Caco-2 (cell line): Measurements from ENCODE around the gene EFHC1. TPM values are rescaled to one million over a fixed set of nuclear protein-coding genes. Genes with fewer than 3 reads are reported as not detected.
A peak's percentile ranks its signal among the peaks of the same experiment; 100 is the strongest.

ENCODE experiments used
- BruUV-seq: library from RNA; stranded (reverse); fragments of 400-500 nt; replicated peaks from 2 replicates; lab custom pipeline; 2021; lab: Mats Ljungman, UMichigan
- CTCF ChIA-PET: fragments of 300-600 bp; sonication (Branson Sonifier 250); formaldehyde crosslinking; loops from one replicate; lab custom pipeline; 2022; ENCODE audit warnings: antibody characterized with exemption; lab: Charles Lee
- POLR2A ChIA-PET: fragments of 300-600 bp; sonication (Branson Sonifier 250); formaldehyde crosslinking; loops from one replicate; lab custom pipeline; 2022; ENCODE audit warnings: antibody characterized with exemption; lab: Charles Lee
- DNase-seq, 2 experiments: peaks; one replicate each; pipeline versions ENCODE4 v3.0.0 to v3.0.0-alpha.2; 2020 to 2022
- H3K27me3 ChIP-seq: replicated peaks from 2 replicates; pipeline ENCODE4 v1.6.0; 2011; ENCODE audit warnings: low read length; ENCODE audit not compliant: control insufficient read depth, insufficient read depth
- H3K36me3 ChIP-seq: 2 replicates; pipeline ENCODE4 v1.5.1; 2011; ENCODE audit warnings: low read length; ENCODE audit not compliant: control insufficient read depth, insufficient read depth
- H3K4me1 ChIP-seq: fragments of 250-450 bp; sonication (Bioruptor Pico); 2 replicates; pipeline ENCODE4 v1.5.1; 2020; ENCODE audit warnings: mild to moderate bottlenecking
- H3K4me3 ChIP-seq: 2 replicates; pipeline ENCODE4 v1.5.1; 2011; ENCODE audit warnings: low read depth, mild to moderate bottlenecking, control low read depth, low read length
- H3K9me3 ChIP-seq: fragments of 250-450 bp; sonication (Bioruptor Pico); 2 replicates; pipeline ENCODE4 v1.5.1; 2020; ENCODE audit warnings: mild to moderate bottlenecking, moderate library complexity
- H3K27ac Mint-ChIP-seq: one replicate; pipeline ENCODE4 v1.8.0; 2022; ENCODE audit warnings: mixed read lengths; ENCODE audit not compliant: unreplicated experiment
- H3K27me3 Mint-ChIP-seq: one replicate; pipeline ENCODE4 v1.8.0; 2022; ENCODE audit warnings: mixed read lengths; ENCODE audit not compliant: insufficient read depth, unreplicated experiment
- H3K36me3 Mint-ChIP-seq: one replicate; pipeline ENCODE4 v1.8.0; 2022; ENCODE audit warnings: mild to moderate bottlenecking, mixed read lengths; ENCODE audit not compliant: insufficient read depth, unreplicated experiment
- H3K4me1 Mint-ChIP-seq: one replicate; pipeline ENCODE4 v1.8.0; 2022; ENCODE audit warnings: low read depth, mixed read lengths; ENCODE audit not compliant: unreplicated experiment
- H3K4me3 Mint-ChIP-seq: one replicate; pipeline ENCODE4 v1.8.0; 2022; ENCODE audit warnings: mild to moderate bottlenecking, moderate library complexity, mixed read lengths; ENCODE audit not compliant: unreplicated experiment
- H3K9me3 Mint-ChIP-seq: one replicate; pipeline ENCODE4 v1.8.0; 2022; ENCODE audit warnings: mixed read lengths; ENCODE audit not compliant: unreplicated experiment
- intact Hi-C: fragments of 100-400 bp; cut with micrococcal nuclease; formaldehyde crosslinking; loops from one replicate; pipeline ENCODE4 v1.10.0; 2022; ENCODE audit not compliant: unreplicated experiment
- total RNA-seq: library from RNA; stranded (reverse); gene quantifications from 2 replicates; pipeline ENCODE4 v1.2.3, GENCODE V29; 2022
- TF ChIP-seq, protein P1 (sequence below), 2 experiments: fragments of 200-600 bp in 1 of 2; IDR thresholded peaks; 1 replicate in 1 of 2; 2 replicates in 1 of 2; pipeline versions ENCODE4 v1.5.1 to v1.8.0; 2011 to 2022; ENCODE audit warnings: antibody characterized with exemption in 1 of 2, control low read depth in 1 of 2, inconsistent platforms in 1 of 2, low read depth in 1 of 2, low read length in 1 of 2, mild to moderate bottlenecking in 1 of 2, moderate library complexity in 1 of 2; ENCODE audit not compliant: insufficient read depth in 1 of 2, severe bottlenecking in 1 of 2, unreplicated experiment in 1 of 2

Gene EFHC1
- total RNA-seq, 1 experiment from 2014 or later: 14.6 TPM

DNA sequence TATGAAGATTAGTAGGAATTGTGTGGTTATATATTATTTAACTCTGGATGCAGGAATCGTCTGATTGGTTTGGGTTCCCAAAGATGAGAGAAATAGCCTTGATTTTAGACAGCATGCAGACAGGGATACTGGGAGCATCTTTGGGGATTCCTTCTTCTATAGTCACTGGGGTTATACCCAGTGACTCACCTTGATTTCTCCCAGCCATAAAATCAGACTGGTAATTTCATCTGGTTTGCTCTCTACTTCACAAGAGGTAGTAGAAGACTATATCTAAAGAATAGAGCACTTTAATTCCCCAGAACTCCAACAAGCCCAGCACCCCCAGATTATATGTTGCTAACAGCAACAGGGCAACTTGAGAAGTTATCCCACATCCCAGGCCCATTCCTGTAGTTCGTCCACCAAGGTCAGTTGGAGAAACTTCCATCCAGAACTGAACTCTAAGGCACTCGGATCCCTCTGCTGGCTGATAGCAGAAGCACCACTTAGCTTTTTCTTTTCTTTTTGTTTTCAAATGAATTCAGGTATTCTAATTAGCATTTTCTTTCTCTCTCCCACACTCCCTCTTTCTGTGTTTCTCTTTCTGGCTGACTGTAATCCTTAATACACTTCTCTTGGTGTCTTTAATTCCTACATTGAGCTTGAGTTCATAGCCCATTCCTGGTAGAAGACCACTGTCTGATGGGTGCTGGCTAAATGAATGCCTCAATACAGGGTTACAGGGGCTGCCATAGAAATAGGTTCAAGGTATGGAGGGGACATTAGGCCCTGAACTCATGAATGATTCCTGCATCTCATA lies 20.4 kb upstream of the EFHC1 start:
- DNase-seq: peak; percentile 39 to 56
- no peak overlapping the region for H3K4me3 ChIP-seq
- H3K4me1 Mint-ChIP-seq: no peaks in the 10 kb centered on the region
- H3K4me3 Mint-ChIP-seq: no peak overlapping the region
- no peaks in the 10 kb centered on the region for H3K4me1 ChIP-seq
- peaks cover 5% of the 10 kb centered on the region for H3K36me3 Mint-ChIP-seq
- no peaks in the 10 kb centered on the region for H3K27me3 ChIP-seq
- no TSS peak for BruUV-seq
- H3K9me3 ChIP-seq: no peaks in the 10 kb centered on the region
- CTCF ChIA-PET: interaction anchor here (0.6 to 1.4 kb wide), 4 partner anchors 18 to 116 kb away, joined by 3 to 25 read pairs (median 4); partner anchors contain the start of gene MCM3
- no peaks in the 10 kb centered on the region for H3K9me3 Mint-ChIP-seq
- H3K36me3 ChIP-seq: no peaks in the 10 kb centered on the region; the same call in 1 of the 2 replicates
- no peak overlapping the region for H3K27ac Mint-ChIP-seq
- intact Hi-C loops: loop anchor here (1.0 to 5.0 kb wide), 3 partner anchors 37 to 237 kb away; partner anchors contain the start of gene PAQR8
- no peaks in the 10 kb centered on the region for H3K27me3 Mint-ChIP-seq
- TF ChIP-seq, protein P1, sequence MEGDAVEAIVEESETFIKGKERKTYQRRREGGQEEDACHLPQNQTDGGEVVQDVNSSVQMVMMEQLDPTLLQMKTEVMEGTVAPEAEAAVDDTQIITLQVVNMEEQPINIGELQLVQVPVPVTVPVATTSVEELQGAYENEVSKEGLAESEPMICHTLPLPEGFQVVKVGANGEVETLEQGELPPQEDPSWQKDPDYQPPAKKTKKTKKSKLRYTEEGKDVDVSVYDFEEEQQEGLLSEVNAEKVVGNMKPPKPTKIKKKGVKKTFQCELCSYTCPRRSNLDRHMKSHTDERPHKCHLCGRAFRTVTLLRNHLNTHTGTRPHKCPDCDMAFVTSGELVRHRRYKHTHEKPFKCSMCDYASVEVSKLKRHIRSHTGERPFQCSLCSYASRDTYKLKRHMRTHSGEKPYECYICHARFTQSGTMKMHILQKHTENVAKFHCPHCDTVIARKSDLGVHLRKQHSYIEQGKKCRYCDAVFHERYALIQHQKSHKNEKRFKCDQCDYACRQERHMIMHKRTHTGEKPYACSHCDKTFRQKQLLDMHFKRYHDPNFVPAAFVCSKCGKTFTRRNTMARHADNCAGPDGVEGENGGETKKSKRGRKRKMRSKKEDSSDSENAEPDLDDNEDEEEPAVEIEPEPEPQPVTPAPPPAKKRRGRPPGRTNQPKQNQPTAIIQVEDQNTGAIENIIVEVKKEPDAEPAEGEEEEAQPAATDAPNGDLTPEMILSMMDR (IDR thresholded peaks at IDR 0.05; ENCODE audit: insufficient read depth in 1 of 2, low read depth in 1 of 2, low read length in 1 of 2, severe bottlenecking in 1 of 2, unreplicated experiment in 1 of 2): peak; percentile 79 to 84
- POLR2A ChIA-PET: interaction anchor here (1.4 kb wide), 1 partner anchor 115 kb away, joined by 6 read pairs; the partner anchor contains the start of gene MCM3

DNA sequence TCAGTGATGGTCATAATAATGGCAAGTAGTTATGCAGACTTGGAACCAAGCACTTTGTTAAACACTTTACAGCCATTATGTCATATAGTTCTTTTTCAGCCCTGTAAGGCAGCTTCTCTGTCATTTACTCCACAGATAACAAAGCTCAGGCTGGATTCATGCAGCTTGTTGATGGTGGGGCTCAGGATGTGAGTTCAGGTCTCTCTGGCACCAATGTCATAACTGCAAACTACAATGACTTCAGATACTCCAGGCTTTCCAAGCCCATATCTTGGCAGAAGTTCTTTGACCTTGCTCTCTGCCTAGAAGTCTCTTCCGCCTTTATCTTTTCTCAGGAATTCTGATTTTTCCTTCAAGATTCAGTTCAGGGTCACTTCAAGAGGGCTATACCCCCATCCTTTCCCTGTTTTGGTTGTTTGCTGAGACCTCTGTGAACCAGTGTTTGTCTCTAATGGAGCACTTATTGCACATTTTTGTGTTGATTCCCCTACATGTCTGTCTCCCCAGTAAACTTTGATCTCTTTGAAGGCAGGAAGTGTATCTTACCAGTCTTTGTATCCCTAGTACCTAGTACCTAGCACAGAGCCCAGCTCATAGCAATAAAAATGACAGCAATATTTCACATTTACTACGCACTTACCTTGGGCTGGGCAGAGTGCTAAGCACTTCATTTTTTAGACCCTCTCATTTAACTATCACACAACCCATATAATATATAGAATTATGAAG lies 19.7 kb upstream of the EFHC1 start:
- H3K4me3 ChIP-seq: no peak overlapping the region
- H3K4me3 Mint-ChIP-seq: no peak overlapping the region
- no peak for DNase-seq
- BruUV-seq: no TSS peak
- intact Hi-C loops: no loop called here
- no peaks in the 10 kb centered on the region for H3K27me3 Mint-ChIP-seq
- ChIA-PET POLR2A (interaction anchor here (0.6 to 1.4 kb wide), 2 partner anchors 116 kb away, joined by 3 to 6 read pairs; partner anchors contain the start of gene MCM3), CTCF (interaction anchor here (1.0 to 1.4 kb wide), 3 partner anchors 17 to 115 kb away, joined by 3 to 25 read pairs (median 4); partner anchors contain the start of gene MCM3)
- no peaks in the 10 kb centered on the region for H3K9me3 ChIP-seq
- no peaks in the 10 kb centered on the region; the same call in 1 of the 2 replicates for H3K36me3 ChIP-seq
- no peaks in the 10 kb centered on the region for H3K27me3 ChIP-seq
- no peaks in the 10 kb centered on the region for H3K4me1 Mint-ChIP-seq
- peaks cover 5% of the 10 kb centered on the region for H3K36me3 Mint-ChIP-seq
- H3K4me1 ChIP-seq: no peaks in the 10 kb centered on the region
- TF ChIP-seq, protein P1 (IDR thresholded peaks at IDR 0.05; ENCODE audit: insufficient read depth in 1 of 2, low read depth in 1 of 2, low read length in 1 of 2, severe bottlenecking in 1 of 2, unreplicated experiment in 1 of 2): no peak
- no peaks in the 10 kb centered on the region for H3K9me3 Mint-ChIP-seq
- H3K27ac Mint-ChIP-seq: no peak overlapping the region

DNA sequence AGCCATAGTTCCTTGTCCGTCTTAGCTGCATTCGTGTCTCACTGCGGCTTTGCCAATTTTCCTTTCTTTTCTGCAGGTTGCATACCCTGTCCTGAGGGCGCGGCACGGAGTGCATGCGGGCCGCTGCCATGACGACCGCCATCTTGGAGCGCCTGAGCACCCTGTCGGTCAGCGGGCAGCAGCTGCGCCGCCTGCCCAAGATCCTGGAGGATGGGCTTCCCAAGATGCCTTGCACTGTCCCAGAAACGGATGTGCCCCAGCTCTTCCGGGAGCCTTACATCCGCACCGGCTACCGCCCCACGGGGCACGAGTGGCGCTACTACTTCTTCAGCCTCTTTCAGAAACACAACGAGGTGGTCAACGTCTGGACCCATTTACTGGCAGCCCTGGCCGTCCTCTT lies 17.1 kb upstream of the EFHC1 start:
- H3K9me3 ChIP-seq: no peaks in the 10 kb centered on the region
- Mint-ChIP-seq H3K4me1 (no peaks in the 10 kb centered on the region), H3K9me3 (no peaks in the 10 kb centered on the region), H3K27me3 (no peaks in the 10 kb centered on the region), H3K4me3 (no peak overlapping the region), H3K27ac (no peak overlapping the region), H3K36me3 (peaks cover 5% of the 10 kb centered on the region)
- no peaks in the 10 kb centered on the region for H3K27me3 ChIP-seq
- no peak for DNase-seq
- no peak overlapping the region for H3K4me3 ChIP-seq
- POLR2A ChIA-PET: no interaction called here
- CTCF ChIA-PET: no interaction called here
- TF ChIP-seq, protein P1 (IDR thresholded peaks at IDR 0.05; ENCODE audit: insufficient read depth in 1 of 2, low read depth in 1 of 2, low read length in 1 of 2, severe bottlenecking in 1 of 2, unreplicated experiment in 1 of 2): no peak
- H3K4me1 ChIP-seq: no peaks in the 10 kb centered on the region
- BruUV-seq: no TSS peak
- H3K36me3 ChIP-seq: no peaks in the 10 kb centered on the region; the same call in 1 of the 2 replicates
- intact Hi-C loops: no loop called here
